GM19324 (cell line): ENCODE results near the gene NUTM2A.
"Not testable (repeated sequence)": the region's sequence is repeated elsewhere in the genome, so short reads cannot be mapped to it uniquely, and the experiment has no call there.

ENCODE experiments used
- ATAC-seq: cut with Tn5 transposase; IDR thresholded peaks from one replicate; pipeline ENCODE4 v1.9.1; 2021; ENCODE audit warnings: mild to moderate bottlenecking, moderate library complexity; ENCODE audit not compliant: unreplicated experiment, low FRiP score

Gene NUTM2A

DNA sequence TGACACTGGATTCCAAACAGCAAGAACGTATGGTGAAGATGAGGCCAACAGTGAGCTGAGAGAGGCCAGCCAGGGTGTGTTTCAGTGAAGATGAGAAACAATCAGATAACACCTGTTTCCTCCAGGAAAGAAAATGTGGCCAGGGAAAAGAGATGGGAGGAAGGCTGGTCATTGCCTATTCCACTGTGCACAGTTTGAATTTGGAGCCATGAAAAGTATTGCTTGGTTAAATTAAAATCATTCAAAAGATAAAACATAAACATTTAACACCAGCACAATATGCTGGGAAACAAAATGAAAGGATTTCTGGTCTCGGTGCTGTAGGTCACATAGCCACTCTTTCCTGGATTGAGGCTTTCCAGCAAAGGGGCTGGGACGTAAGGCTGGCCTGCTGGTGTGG lies at the start of gene NUTM2A:
Gene NUTM2A, plus strand, starts transcription at position 301 of the 400 bp plus-strand sequence. CDS start 383 bp downstream, outside the sequence.
- not testable (repeated sequence) for ATAC-seq

- ATAC-seq, result not testable (repeated sequence)
Measured at GRCh38 chr10:87177587-87177986, 47.7 kb upstream of the NUTM2A start.

GRCh38 chr10:87184421-87184820 lies 40.8 kb upstream of the NUTM2A start:
- not testable (repeated sequence) for ATAC-seq

DNA sequence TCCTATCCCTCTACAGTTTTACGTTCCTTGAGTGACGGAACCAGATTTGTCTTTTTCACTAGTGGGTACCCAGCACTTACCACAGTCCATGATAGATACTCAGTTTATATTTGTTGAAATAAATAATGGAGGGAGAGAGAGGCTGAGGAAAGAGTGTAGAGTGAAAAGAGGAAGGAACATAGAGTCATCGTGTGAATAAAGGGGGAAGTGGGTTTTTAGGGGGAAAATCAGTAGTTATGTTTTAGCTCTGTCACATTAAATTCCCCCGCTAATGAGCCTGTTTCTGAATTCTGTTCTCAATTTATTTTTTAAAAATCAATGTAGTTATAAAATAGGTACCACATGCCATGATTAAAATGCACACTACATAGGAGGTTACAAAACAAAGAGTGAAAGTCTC lies 39.2 kb upstream of the NUTM2A start:
- ATAC-seq, result not testable (repeated sequence)

GRCh38 chr10:87187573-87187972 lies 37.7 kb upstream of the NUTM2A start:
- ATAC-seq, result not testable (repeated sequence)

DNA sequence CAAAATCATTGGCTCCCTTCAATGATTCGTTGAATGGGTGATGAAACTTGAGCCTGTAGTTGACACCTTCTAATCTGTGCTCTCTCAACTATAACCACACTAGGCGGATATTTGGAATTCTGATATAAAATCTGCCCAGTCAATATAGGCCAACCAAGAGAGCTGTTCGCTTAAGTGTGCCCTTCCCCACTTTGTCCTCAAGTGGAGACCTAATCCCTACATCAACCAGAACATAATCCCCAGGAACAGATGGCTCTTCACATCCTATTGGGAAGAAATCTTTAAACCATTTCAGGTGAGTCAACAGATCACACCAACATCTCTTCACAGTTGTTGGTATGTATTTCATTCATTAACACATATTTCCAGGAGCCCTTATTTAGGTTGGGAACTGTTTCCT lies 33.4 kb upstream of the NUTM2A start:
- ATAC-seq, result not testable (repeated sequence)

DNA sequence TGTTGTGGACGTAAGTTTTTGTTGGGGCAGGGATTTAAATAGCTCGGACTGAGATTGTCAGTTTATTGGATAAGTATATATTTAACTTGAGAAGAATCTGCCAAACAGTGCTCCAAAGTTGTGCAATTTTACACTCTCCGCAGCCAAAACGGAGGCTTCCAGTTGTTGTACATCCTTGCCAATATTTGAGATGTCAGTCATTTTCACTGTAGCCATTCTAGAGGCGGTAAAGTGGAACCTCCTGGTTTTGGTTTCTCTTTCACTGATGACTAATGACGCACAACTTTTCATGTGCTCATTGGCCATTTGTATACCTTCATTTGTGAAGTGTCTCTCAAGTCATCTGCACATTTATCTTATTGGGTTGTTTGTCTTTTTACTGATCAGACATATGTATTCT lies 24.3 kb upstream of the NUTM2A start:
- peak; percentile 56 for ATAC-seq

DNA sequence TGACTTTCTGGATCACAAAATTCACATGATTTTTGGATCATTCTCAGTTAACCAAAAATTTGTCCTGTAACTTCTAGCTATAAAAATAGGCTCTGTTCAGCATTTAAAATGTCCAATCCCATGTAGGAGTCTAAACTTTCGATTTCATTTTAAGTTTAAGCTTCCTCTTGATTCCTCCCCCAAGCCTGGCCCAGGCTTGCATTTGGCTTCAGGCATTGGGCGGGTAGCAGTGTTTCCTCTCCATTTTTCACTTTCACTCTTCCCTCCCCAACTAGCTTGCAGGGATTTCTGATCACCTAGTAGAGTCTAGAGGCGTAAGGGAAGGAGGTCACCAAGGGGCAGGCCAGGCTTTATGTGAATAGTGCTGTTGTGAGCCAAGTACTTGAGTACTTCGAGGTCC lies 20.4 kb upstream of the NUTM2A start:
- not testable (repeated sequence) for ATAC-seq

DNA sequence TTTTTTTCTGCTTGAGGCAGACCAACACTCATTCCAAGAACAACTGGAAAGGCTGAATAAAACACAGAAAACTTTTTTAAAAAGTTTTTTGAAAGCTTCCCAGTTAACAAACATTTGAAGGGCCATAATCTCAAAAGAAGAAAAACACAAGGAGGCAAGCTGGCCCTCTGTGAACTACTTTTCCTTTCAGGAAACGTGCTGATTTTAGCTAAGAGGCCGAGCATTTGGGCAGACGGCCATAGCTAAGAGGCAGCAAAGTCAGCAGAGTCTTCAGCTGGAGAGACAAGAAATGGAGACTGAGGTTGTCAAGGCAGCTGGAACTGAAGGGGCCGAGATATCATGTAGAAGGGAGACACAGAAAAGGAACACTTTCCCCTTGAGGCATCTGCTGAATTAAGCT lies 18.3 kb upstream of the NUTM2A start:
- ATAC-seq, result not testable (repeated sequence)

- ATAC-seq, result not testable (repeated sequence)
Measured at GRCh38 chr10:87210309-87210708, 14.9 kb upstream of the NUTM2A start.

DNA sequence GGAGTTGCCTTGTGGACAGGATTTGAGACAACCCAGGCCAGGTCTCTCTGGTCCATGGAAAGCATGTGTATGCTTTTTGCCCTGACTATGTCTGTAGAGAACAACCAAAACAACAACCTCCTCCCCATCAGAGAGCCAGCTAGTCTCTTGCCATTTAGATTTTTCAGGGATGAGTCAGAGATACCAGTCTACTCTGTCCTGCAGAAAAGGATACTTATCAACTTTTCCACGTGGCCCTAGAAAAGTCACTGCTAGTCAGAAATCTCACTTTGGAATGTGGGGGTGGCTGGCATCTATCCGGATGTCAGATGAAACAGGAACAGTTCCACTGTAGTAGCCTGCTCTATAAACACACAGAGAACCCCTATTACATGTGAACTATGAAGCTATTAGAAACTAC lies 13.4 kb upstream of the NUTM2A start:
- ATAC-seq, result not testable (repeated sequence)

DNA sequence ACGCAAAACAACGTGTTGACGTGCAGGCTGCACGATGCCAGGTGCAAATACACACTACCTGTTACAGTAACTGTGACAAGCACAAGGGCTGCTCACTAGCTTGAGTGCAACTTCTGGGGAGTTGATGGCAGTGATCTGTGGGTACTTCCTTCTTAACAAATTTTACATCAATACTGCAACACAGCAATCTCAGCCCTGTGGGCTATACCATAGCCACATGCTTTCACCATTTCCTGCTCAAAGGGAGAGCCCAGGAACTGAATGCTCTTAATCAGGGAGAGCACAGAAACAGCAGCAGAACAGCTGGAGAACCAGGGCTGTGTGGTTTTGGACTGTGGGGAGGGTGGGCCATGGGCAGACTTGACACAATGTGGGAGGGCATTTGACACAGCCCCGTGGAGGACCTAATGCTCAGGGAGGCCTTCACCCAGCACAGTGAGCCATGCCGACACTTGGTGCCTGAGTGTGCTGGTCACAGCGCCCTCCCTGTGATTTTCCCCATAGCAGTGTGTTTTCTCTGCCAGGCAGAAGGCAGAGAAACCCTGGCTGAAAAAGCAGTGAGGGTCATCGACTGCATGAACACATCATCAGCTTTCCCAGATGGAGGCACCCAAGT lies 12.0 kb upstream of the NUTM2A start:
- not testable (repeated sequence) for ATAC-seq

DNA sequence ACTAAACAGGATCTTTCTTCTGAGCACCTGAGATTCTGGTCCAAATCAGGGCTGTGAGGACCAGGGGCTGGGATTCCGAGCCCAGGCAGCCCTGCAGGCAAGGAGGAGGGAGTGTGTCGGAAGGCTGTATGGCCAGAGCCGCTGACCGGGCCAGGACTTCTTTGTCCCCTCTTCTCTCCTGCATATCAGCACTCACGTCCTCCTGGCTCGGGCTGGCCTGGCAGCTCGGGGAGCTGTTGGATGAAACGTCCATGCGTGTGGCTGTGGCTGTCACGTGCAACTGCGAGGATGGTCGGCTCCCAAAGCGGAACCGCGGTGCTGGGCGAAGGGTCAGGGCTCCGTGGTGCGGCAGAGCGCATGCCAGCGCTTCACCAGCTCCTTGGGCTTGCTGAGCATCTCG lies 11.4 kb upstream of the NUTM2A start:
- ATAC-seq, result not testable (repeated sequence)

DNA sequence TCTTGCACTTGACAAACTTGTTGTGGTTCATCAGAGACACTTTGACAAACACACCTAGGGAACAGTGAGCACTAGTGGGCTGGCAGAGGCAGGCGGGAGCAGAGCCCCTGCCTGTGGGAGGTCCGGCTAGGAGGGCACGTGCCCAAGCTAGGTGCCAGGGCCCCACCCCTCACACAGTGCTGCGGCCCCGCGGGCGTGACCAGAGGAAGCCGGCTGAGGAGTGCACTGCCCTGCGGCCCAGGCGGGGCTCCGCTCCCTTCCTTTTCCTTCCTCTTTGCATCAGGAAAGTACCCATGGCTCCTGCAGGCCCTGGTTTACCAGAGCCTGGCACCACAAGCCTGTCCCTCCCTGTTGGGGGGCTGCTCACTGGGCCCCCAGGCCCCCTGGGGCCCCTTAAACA lies 9.1 kb upstream of the NUTM2A start:
- not testable (repeated sequence) for ATAC-seq

DNA sequence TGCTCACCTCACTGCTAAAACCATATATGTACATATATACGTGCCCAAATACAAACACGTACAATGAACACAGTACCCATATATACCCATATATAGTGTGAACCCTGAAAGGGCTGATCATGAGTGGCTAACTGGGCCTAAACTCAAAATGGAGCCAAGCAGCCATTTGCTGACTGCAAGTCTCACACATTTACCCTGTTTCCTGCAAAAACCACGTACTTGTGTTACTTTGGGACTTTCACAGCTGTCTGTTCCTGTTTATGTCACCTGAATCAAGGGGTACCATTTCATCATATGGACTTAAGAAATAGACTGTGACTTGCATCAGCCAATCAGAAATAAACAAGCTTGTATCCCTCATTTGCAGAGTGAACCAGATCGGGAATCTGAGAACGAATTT lies 5.9 kb upstream of the NUTM2A start:
- ATAC-seq, result not testable (repeated sequence)

DNA sequence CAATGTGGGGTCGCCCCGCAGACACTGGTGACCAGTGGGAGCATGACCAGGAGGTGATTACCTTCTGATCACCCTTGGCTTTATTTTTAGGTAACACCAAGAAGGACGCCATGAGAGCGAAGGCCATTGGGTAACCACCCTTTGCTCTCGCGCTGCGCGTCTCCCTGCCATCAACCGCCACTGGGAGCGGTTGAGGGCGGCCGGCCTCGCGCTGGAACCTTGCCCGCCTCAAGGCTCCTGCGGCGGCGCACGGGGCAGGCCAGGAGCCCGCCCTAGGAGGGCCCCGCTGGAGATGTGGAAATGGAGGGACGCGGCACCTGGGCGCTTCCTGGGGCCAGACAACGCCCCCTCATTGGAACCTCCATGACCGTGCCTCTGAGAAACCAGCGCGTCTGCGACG lies 2.5 kb upstream of the NUTM2A start:
- ATAC-seq, result not testable (repeated sequence)

DNA sequence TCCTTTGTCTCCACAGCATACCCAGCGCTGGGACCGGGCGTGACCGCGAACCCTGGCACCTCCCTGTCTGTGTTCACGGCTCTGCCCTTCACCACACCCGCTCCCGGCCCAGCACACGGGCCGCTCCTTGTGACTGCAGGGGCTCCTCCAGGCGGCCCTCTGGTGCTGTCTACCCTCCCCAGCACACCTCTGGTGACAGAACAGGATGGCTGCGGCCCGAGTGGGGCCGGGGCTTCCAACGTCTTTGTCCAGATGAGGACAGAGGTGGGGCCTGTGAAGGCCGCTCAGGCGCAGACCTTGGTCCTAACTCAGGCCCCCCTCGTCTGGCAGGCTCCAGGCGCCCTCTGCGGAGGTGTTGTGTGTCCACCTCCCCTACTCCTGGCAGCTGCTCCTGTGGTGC lies 3.0 kb downstream of the NUTM2A start:
- not testable (repeated sequence) for ATAC-seq

DNA sequence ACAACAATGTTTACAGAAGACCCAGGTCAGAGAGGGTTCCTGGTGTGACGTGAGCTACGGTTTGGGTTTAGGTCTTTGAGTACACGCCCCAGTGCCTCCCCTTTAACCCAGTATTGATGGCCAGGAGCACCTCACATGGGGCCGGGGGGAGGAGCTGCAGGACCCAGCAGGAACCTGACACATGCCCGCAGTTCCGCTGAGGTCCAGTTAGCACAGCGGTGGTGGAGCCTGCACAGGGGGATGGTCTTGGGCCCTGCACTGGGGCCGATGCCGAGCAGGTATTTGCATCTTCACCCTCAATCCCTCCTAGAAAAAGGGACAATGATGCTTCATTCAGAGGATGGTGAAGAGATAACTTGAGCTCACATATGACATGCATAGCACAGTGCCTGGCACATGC lies 4.0 kb downstream of the NUTM2A start:
- not testable (repeated sequence) for ATAC-seq

- ATAC-seq, result not testable (repeated sequence)
Measured at GRCh38 chr10:87234854-87235253, 9.6 kb downstream of the NUTM2A start.

DNA sequence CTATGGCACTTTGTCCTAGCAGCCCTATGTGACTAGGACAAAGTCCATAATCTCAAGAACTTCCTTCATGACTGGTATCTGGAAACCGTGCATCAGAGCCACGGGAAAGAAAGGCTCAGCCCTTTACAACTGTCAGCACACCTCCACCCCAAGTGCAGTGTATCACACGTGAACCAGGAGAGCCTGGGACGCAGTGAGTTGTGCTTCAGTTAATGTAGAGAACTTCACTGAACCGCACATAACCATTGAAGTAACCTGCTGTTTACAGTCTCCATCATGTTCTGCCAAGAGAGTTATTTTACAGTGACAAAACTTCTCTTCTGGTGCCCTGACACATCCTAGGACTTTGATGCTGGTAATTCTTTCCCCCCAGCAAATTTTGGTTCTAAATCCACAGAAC lies 12.0 kb downstream of the NUTM2A start:
- ATAC-seq, result not testable (repeated sequence)

- ATAC-seq, result not testable (repeated sequence)
Measured at GRCh38 chr10:87239346-87239808, 14.1 kb downstream of the NUTM2A start.

GRCh38 chr10:87242192-87242591 lies 16.9 kb downstream of the NUTM2A start:
- ATAC-seq, result not testable (repeated sequence)
